ENCODE results near the gene KLF11. TPM values are rescaled to one million over a fixed set of nuclear protein-coding genes. Genes with fewer than 3 reads are reported as not detected.
A peak's percentile ranks its signal among the peaks of the same experiment; 100 is the strongest.

The KLF11 gene
- total and polyA plus RNA-seq, 11 donors, result 5.4 to 43.8 (median 19.4) TPM

GRCh38 chr2:10034333-10035052, 8.9 kb upstream of the KLF11 start:
- ATAC-seq (no peak), DNase-seq (no peak)
- Histone ChIP-seq H3K9me3 (no peaks in the 10 kb centered on the region), H3K27ac (peak overlapping the region in 2 of 12 donors; percentile 90 to 91), H3K36me3 (no peaks in the 10 kb centered on the region), H3K27me3 (no peaks in the 10 kb centered on the region), H3K4me3 (no peak overlapping the region), H3K4me1 (peaks cover 4 to 72% (median 51%) of the 10 kb centered on the region in 12 donors)
- 77 to 85% (median 83%) methylated on average over 12 of the region's 12 CpGs for WGBS, 4 donors
- intact Hi-C loops (cut with DNase I), result loop anchor here in 1 of 10 donors (2.0 kb wide), 1 partner anchor 24 kb away; no protein-coding TSS in a partner anchor
- TF ChIP-seq POLR2A (IDR thresholded peaks at IDR 0.05) (no peak), CTCF (IDR thresholded peaks at IDR 0.05) (no peak)

- Histone ChIP-seq H3K4me1 (peaks cover 7 to 71% (median 50%) of the 10 kb centered on the region in 12 donors), H3K36me3 (no peaks in the 10 kb centered on the region), H3K9me3 (no peaks in the 10 kb centered on the region), H3K27me3 (no peaks in the 10 kb centered on the region), H3K4me3 (no peak overlapping the region), H3K27ac (peak overlapping the region in 5 of 12 donors; percentile 82 to 97 (median 90))
- peak in 2 of 5 donors; percentile 15 to 61 for DNase-seq
- no peak for ATAC-seq
- 65 to 71% (median 69%) methylated on average over 3 of the region's 3 CpGs for WGBS, 4 donors
- TF ChIP-seq CTCF (IDR thresholded peaks at IDR 0.05), result no peak
- TF ChIP-seq POLR2A (IDR thresholded peaks at IDR 0.05), result no peak
- intact Hi-C loops (cut with DNase I), result loop anchor here in 1 of 10 donors (2.0 kb wide), 1 partner anchor 24 kb away; no protein-coding TSS in a partner anchor
Measured at GRCh38 chr2:10035053-10035422, 8.3 kb upstream of the KLF11 start.

- WGBS, 4 donors, result 45 to 63% (median 53%) methylated on average over 4 to 5 of the region's 5 CpGs
- Histone ChIP-seq H3K4me1 (peaks cover 7 to 71% (median 50%) of the 10 kb centered on the region in 12 donors), H3K9me3 (no peaks in the 10 kb centered on the region), H3K4me3 (no peak overlapping the region), H3K36me3 (no peaks in the 10 kb centered on the region), H3K27me3 (no peaks in the 10 kb centered on the region), H3K27ac (peak overlapping the region in 11 of 12 donors; percentile 42 to 97 (median 82))
- DNase-seq, result peak in 3 of 5 donors; percentile 48 to 73 (median 67)
- no peak for TF ChIP-seq POLR2A (IDR thresholded peaks at IDR 0.05)
- TF ChIP-seq CTCF (IDR thresholded peaks at IDR 0.05), result no peak
- peak; percentile 55 to 72 (median 66) for ATAC-seq
- intact Hi-C loops (cut with DNase I), result loop anchor here in 1 of 10 donors (2.0 kb wide), 1 partner anchor 25 kb away; no protein-coding TSS in a partner anchor
Measured at GRCh38 chr2:10035633-10036032, 7.7 kb upstream of the KLF11 start.

GRCh38 chr2:10036095-10036884, 7.1 kb upstream of the KLF11 start:
- ATAC-seq, result peak; percentile 74 to 83 (median 80)
- H3K27me3 ChIP-seq, result no peaks in the 10 kb centered on the region
- H3K4me1 ChIP-seq, result peaks cover 7 to 70% (median 53%) of the 10 kb centered on the region in 12 donors
- intact Hi-C loops (cut with DNase I), result no loop called here
- no peak overlapping the region for H3K4me3 ChIP-seq
- H3K36me3 ChIP-seq, result no peaks in the 10 kb centered on the region
- DNase-seq, result peak; percentile 71 to 86 (median 84)
- TF ChIP-seq CTCF (IDR thresholded peaks at IDR 0.05) (peak; percentile 34 to 71 (median 52)), POLR2A (IDR thresholded peaks at IDR 0.05) (no peak)
- peak overlapping the region in 11 of 12 donors; percentile 42 to 97 (median 82) for H3K27ac ChIP-seq
- WGBS, 4 donors, result 22 to 39% (median 31%) methylated on average over 8 to 14 of the region's 14 CpGs
- no peaks in the 10 kb centered on the region for H3K9me3 ChIP-seq
